Testis (tissue), 3 donors: Measurements from ENCODE around the gene IP6K1. TPM values are rescaled to one million over a fixed set of nuclear protein-coding genes. Genes with fewer than 3 reads are reported as not detected.

Experiments
- DNase-seq: peaks from one replicate; pipeline ENCODE4 v3.0.0-alpha.2; 2019
- H3K27ac ChIP-seq, 2 donors: fragments of 200-600 bp; sonication (generic); one replicate each; pipeline ENCODE4 v1.5.1; 2019
- H3K27me3 ChIP-seq: fragments of 200-600 bp; sonication (generic); one replicate; pipeline ENCODE4 v1.5.1; 2019
- H3K36me3 ChIP-seq: fragments of 200-600 bp; sonication (generic); one replicate; pipeline ENCODE4 v1.5.1; 2017; ENCODE audit warnings: low read depth; ENCODE audit errors: missing control alignments
- H3K4me1 ChIP-seq: fragments of 200-600 bp; sonication (generic); one replicate; pipeline ENCODE4 v1.5.1; 2019
- H3K4me3 ChIP-seq, 2 donors: fragments of 200-600 bp; sonication (generic); one replicate each; pipeline ENCODE4 v1.5.1; 2017 to 2019
- H3K9me3 ChIP-seq: fragments of 200-600 bp; sonication (generic); one replicate; pipeline ENCODE4 v1.5.1; 2017
- POLR2A ChIP-seq: fragments of 450-650 bp; IDR thresholded peaks from one replicate; pipeline ENCODE4 v1.6.1; 2017; ENCODE audit warnings: antibody characterized with exemption, mild to moderate bottlenecking, moderate library complexity
- WGBS, 2 donors: methylation state at CpG; one replicate each; pipeline ENCODE4 v1.1.5; 2018; 5-methylcytosine and 5-hydroxymethylcytosine counted together
- intact Hi-C: fragments of 100-400 bp; cut with DNase I; formaldehyde crosslinking; loops from one replicate; pipeline ENCODE4 v1.15.1; 2023; ENCODE audit warnings: low total_unique reads
- polyA plus RNA-seq: library from polyadenylated mRNA; stranded (reverse); fragments of 350-450 nt; fragmentation: Illumina TruSeq; extraction: RNeasy Lipid Tissue Mini Kit (QIAGEN cat#74804); gene quantifications from one replicate; pipeline ENCODE4 v1.2.3, GENCODE V29; 2014; ENCODE audit warnings: low read depth, low replicate concordance; ENCODE audit not compliant: insufficient read depth
- total RNA-seq, 2 donors: library from RNA; depleted of rRNA; stranded (reverse); fragments of >200 nt; gene quantifications; one replicate each; pipeline ENCODE4 v1.2.3, GENCODE V29; 2016
- TF ChIP-seq, protein P1 (sequence below), 3 experiments: fragments of 450-650 bp in 2 of 3; fragments of 200-600 bp in 1 of 3; sonication (generic) in 1 of 3; IDR thresholded peaks; one replicate each; pipeline ENCODE4 v1.5.1; 2016 to 2019; ENCODE audit warnings: antibody characterized with exemption in 3 of 3, mild to moderate bottlenecking in 2 of 3, moderate library complexity in 1 of 3

IP6K1 gene
- total and polyA plus RNA-seq, 3 donors from 2014 or later = 96.0 to 134 (median 97.4) TPM

DNA sequence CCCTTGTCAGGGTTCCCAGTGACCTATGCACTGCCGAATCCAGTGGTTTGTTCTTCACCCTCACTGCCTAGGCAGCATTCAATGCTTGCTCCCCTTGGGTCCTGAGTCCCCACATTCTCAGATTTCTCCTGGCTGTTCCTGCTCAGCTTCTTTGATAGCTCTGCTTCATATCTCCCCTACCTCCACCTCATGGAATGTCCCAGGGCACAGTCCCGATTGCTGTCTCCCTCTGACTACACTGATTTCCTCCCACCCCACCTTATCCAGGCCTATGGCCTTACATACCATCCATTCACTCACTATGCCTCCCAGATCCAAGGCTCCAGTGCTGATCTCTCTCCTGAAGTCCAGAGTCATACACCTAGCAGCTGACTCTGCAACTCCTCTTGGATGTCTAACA is 14.8 kb upstream of the IP6K1 start:
- no peaks in the 10 kb centered on the region for H3K9me3 ChIP-seq
- intact Hi-C loops = loop anchor here (5.0 kb wide), 1 partner anchor 36 kb away; no protein-coding TSS in a partner anchor
- no peaks in the 10 kb centered on the region for H3K27me3 ChIP-seq
- H3K4me1 ChIP-seq = peaks cover 32% of the 10 kb centered on the region
- H3K36me3 ChIP-seq = no peaks in the 10 kb centered on the region
- 70 to 82% methylated on average over 2 of the region's 2 CpGs for WGBS, 2 donors
- no peak overlapping the region for H3K27ac ChIP-seq
- TF ChIP-seq POLR2A = no peak
- TF ChIP-seq, protein P1, sequence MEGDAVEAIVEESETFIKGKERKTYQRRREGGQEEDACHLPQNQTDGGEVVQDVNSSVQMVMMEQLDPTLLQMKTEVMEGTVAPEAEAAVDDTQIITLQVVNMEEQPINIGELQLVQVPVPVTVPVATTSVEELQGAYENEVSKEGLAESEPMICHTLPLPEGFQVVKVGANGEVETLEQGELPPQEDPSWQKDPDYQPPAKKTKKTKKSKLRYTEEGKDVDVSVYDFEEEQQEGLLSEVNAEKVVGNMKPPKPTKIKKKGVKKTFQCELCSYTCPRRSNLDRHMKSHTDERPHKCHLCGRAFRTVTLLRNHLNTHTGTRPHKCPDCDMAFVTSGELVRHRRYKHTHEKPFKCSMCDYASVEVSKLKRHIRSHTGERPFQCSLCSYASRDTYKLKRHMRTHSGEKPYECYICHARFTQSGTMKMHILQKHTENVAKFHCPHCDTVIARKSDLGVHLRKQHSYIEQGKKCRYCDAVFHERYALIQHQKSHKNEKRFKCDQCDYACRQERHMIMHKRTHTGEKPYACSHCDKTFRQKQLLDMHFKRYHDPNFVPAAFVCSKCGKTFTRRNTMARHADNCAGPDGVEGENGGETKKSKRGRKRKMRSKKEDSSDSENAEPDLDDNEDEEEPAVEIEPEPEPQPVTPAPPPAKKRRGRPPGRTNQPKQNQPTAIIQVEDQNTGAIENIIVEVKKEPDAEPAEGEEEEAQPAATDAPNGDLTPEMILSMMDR (IDR thresholded peaks at IDR 0.05) = no peak
- no peak for DNase-seq
- H3K4me3 ChIP-seq = no peak overlapping the region

DNA sequence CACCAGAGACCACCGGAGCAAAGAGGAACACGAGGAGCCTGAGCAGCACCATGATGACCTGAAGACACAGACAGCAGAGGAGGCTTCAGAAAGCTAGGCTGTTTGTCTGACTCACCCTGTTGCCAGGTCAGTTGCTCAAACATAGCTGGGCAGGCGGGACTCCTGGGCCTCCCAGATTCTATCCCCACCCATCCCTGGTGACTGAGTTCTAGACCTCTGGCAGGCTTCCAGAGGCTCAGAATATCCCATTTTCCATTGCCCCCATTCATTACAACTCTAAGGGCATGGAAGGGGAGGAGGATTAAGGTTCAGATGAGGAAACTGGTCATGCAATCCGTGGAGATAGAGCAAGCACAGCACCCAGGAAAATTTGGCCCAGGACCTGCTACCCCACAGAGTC is 13.4 kb upstream of the IP6K1 start, which contains the start of gene CDHR4:
Gene CDHR4 (minus strand): TSS at position 113 of the 400 bp plus-strand sequence. CDS start 61 bp downstream, at position 52.
- Histone ChIP-seq H3K4me1 (peaks cover 18% of the 10 kb centered on the region), H3K36me3 (no peaks in the 10 kb centered on the region), H3K27me3 (no peaks in the 10 kb centered on the region), H3K9me3 (no peaks in the 10 kb centered on the region), H3K27ac (no peak within 1 kb of the TSS), H3K4me3 (no peak within 1 kb of the TSS)
- TF ChIP-seq, protein P1 (IDR thresholded peaks at IDR 0.05) = no peak
- no peak for TF ChIP-seq POLR2A
- intact Hi-C loops = loop anchor here (5.0 kb wide), 1 partner anchor 38 kb away; no protein-coding TSS in a partner anchor
- no peak for DNase-seq
- 72 to 78% methylated on average over 4 of the region's 4 CpGs for WGBS, 2 donors

DNA sequence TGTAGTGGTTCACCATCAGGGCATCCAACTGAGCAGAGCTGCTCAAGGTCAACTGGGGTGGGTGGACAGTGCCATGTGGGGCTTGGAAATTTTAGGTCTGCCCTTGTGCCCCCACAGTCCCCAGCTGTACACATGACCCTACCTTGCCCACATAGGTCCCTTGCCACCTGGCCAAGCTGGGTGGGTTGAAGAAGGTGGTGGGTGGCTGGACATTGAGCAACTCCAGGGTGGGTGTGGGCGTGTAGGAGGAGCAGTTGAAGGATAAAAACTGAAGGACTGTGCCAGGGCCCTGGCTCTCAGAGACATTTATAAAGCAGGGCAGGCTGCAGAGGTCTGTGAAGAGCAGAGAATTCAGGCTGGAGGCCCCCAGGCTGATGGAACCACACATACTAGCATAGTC is 12.8 kb upstream of the IP6K1 start:
- intact Hi-C loops = no loop called here
- Histone ChIP-seq H3K36me3 (no peaks in the 10 kb centered on the region), H3K27ac (no peak overlapping the region), H3K9me3 (no peaks in the 10 kb centered on the region), H3K4me3 (no peak overlapping the region), H3K27me3 (no peaks in the 10 kb centered on the region), H3K4me1 (peaks cover 12% of the 10 kb centered on the region)
- 83 to 93% methylated on average over 1 of the region's 1 CpG for WGBS, 2 donors
- no peak for DNase-seq
- TF ChIP-seq, protein P1 (IDR thresholded peaks at IDR 0.05) = no peak
- no peak for TF ChIP-seq POLR2A

DNA sequence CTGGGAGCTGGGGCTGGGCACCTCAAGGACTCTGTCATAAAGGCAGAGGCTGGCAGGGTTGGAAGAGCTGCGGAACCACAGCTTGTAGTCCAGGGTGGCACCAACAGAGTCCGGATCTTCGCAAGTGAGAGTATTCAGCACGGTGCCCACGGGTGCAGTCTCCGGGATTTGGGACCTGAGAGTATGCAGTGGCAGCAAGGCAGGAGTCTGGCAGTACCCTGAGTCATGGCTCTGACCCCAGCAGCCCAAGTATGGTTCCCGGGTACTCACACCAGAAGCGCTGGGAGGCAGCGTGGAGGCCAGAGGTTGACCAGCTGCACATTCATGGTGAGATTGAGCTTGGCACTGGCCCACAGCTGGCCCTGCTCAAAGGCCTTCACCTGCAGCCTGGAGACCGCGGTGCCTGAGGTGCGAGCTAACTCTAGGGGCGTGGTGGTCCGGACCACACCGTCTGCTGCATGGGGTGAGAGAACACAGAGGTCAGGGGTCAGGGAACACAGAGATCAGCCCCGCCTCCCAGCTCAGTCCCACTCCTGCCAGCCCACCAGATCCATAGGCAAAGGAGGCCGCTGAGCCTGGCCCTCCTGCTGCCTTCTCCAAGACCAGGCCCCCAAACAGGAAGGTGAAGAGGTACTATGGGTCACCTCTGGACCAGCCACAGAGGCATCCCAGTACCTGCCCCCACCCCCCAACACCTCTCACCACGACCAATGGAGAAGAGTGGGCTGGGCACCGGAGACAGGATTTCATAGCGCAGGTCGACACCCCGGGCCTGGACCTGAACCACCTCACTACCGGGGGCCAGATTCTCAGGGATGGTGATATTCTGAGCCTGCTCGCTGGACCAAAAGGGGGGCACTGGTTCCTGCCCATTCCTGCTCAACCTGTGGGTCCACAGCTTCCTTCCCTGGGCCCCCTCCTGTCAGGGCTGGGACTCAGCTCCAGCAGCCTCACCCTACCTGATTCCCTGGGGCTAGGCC is 8.9 kb upstream of the IP6K1 start:
- H3K4me1 ChIP-seq = peaks cover 12% of the 10 kb centered on the region
- H3K27ac ChIP-seq = no peak overlapping the region
- H3K27me3 ChIP-seq = no peaks in the 10 kb centered on the region
- no peak overlapping the region for H3K4me3 ChIP-seq
- WGBS, 2 donors = 77 to 85% methylated on average over 13 to 24 of the region's 24 CpGs
- no peak for DNase-seq
- TF ChIP-seq, protein P1 (IDR thresholded peaks at IDR 0.05) = no peak
- no peak for TF ChIP-seq POLR2A
- H3K36me3 ChIP-seq = no peaks in the 10 kb centered on the region
- H3K9me3 ChIP-seq = no peaks in the 10 kb centered on the region
- intact Hi-C loops = no loop called here
